GM23248 (cell line): ENCODE results near the gene MARCOL.
"Not testable (repeated sequence)": the region's sequence is repeated elsewhere in the genome, so short reads cannot be mapped to it uniquely, and the experiment has no call there.

ENCODE experiments used
- EZH2 ChIP-seq: fragments of 200-600 bp; sonication (generic); IDR thresholded peaks from 2 replicates; pipeline ENCODE4 v1.6.1; 2018; ENCODE audit warnings: antibody characterized with exemption, mild to moderate bottlenecking; ENCODE audit not compliant: insufficient read depth, poor library complexity, severe bottlenecking
- EZH2phosphoT487 ChIP-seq: fragments of 200-600 bp; sonication (generic); IDR thresholded peaks from 2 replicates; pipeline ENCODE4 v1.6.1; 2018; ENCODE audit warnings: antibody characterized with exemption, moderate library complexity, mild to moderate bottlenecking, low read depth; ENCODE audit not compliant: insufficient read depth

DNA sequence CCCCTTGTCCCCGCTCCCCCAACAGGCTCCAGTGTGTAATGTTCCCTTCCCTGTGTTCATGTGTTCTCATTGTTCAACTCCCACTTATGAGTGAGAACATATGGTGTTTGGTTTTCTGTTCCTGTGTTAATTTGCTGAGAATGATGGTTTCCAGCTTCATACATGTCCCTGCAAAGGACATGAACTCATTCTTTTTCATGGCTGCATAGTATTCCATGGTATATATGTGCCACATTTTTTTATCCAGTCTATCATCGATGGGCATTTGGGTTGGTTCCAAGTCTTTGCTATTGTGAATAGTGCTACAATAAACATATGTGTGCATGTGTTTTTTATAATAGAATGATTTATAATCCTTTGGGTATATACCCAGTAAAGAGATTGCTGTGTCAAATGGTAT, 36.8 kb downstream of the MARCOL start:
- not testable (repeated sequence) for TF ChIP-seq EZH2, EZH2phosphoT487
